ENCODE measurements around the gene ANKS1B.

GRCh38 chr12:99019798-99020197, 964.9 kb downstream of the ANKS1B start:
- no peak for TF ChIP-seq POLR2A (IDR thresholded peaks at IDR 0.05)
- no peak for TF ChIP-seq CTCF (IDR thresholded peaks at IDR 0.05)
